Naive thymus-derived CD4-positive, alpha-beta T cell (primary cell): ENCODE measurements around the gene PML. TPM values are rescaled to one million over a fixed set of nuclear protein-coding genes. Genes with fewer than 3 reads are reported as not detected.

ENCODE experiments used
- ATAC-seq: fragments of 150-1000 bp; cut with Tn5 transposase; 2 replicates; pipeline ENCODE4 v1.10.0; 2021; ENCODE audit warnings: mild to moderate bottlenecking, moderate library complexity
- CTCF ChIA-PET: fragments of 350-600 bp; sonication (Branson Sonifier 250); formaldehyde crosslinking; loops from one replicate; lab custom pipeline; 2021; ENCODE audit warnings: antibody characterized with exemption; lab: Charles Lee
- POLR2A ChIA-PET: fragments of 350-600 bp; sonication (Branson Sonifier 250); formaldehyde crosslinking; loops from one replicate; lab custom pipeline; 2021; ENCODE audit warnings: antibody characterized with exemption, inconsistent platforms; lab: Charles Lee
- DNase-seq, 9 donors: peaks; one replicate each; pipeline versions ENCODE4 v3.0.0 to v3.0.0-alpha.2; 2020 to 2022; ENCODE audit warnings: mixed read lengths in 1 of 9
- H3K27ac ChIP-seq: one replicate; pipeline ENCODE4 v1.7.0; 2013; ENCODE audit warnings: mild to moderate bottlenecking, low read depth, low read length, moderate library complexity
- H3K27me3 ChIP-seq, 2 donors: one replicate each; pipeline ENCODE4 v1.7.0; 2013; ENCODE audit warnings: low read length in 2 of 2, mild to moderate bottlenecking in 2 of 2, moderate library complexity in 2 of 2; ENCODE audit not compliant: control insufficient read depth in 2 of 2, insufficient read depth in 2 of 2
- H3K36me3 ChIP-seq, 3 experiments: 1 replicate in 2 of 3; 2 replicates in 1 of 3; pipeline ENCODE4 v1.7.0; 2013; ENCODE audit warnings: low read length in 3 of 3, mild to moderate bottlenecking in 3 of 3, moderate library complexity in 1 of 3; ENCODE audit not compliant: insufficient read depth in 3 of 3, control insufficient read depth in 2 of 3
- H3K4me1 ChIP-seq, 2 donors: one replicate each; pipeline ENCODE4 v1.7.0; 2013; ENCODE audit warnings: low read length in 2 of 2, mild to moderate bottlenecking in 2 of 2, moderate library complexity in 1 of 2; ENCODE audit not compliant: control insufficient read depth in 2 of 2, insufficient read depth in 2 of 2
- H3K4me3 ChIP-seq: 2 replicates; pipeline ENCODE4 v1.7.0; 2013; ENCODE audit warnings: mild to moderate bottlenecking, low read length
- H3K9me3 ChIP-seq, 3 experiments: 1 replicate in 2 of 3; 2 replicates in 1 of 3; pipeline ENCODE4 v1.7.0; 2013; ENCODE audit warnings: low read length in 3 of 3; ENCODE audit not compliant: control insufficient read depth in 2 of 3
- H3K27ac Mint-ChIP-seq, 9 donors: one replicate each; pipeline ENCODE4 v1.8.0; 2020 to 2022; ENCODE audit warnings: mixed read lengths in 9 of 9, mild to moderate bottlenecking in 8 of 9, moderate library complexity in 5 of 9, inconsistent platforms in 2 of 9
- H3K27me3 Mint-ChIP-seq, 5 donors: one replicate each; pipeline ENCODE4 v1.8.0; 2021 to 2022; ENCODE audit warnings: mixed read lengths in 5 of 5, mild to moderate bottlenecking in 1 of 5
- H3K36me3 Mint-ChIP-seq, 5 donors: one replicate each; pipeline ENCODE4 v1.8.0; 2020 to 2022; ENCODE audit warnings: mixed read lengths in 5 of 5, mild to moderate bottlenecking in 3 of 5, inconsistent platforms in 1 of 5
- H3K4me1 Mint-ChIP-seq, 7 donors: one replicate each; pipeline ENCODE4 v1.8.0; 2020 to 2022; ENCODE audit warnings: mixed read lengths in 7 of 7, mild to moderate bottlenecking in 3 of 7, inconsistent platforms in 1 of 7
- H3K4me3 Mint-ChIP-seq, 10 donors: one replicate each; pipeline ENCODE4 v1.8.0; 2020 to 2022; ENCODE audit warnings: mild to moderate bottlenecking in 10 of 10, mixed read lengths in 10 of 10, moderate library complexity in 6 of 10, inconsistent platforms in 2 of 10
- H3K9me3 Mint-ChIP-seq, 11 donors: one replicate each; pipeline ENCODE4 v1.8.0; 2020 to 2022; ENCODE audit warnings: mixed read lengths in 11 of 11, mild to moderate bottlenecking in 4 of 11, inconsistent platforms in 1 of 11, moderate library complexity in 1 of 11
- intact Hi-C, 2 donors: fragments of 100-400 bp; cut with micrococcal nuclease; formaldehyde crosslinking; loops; one replicate each; pipeline ENCODE4 v1.15.1; 2023
- polyA plus RNA-seq, 2 donors: library from polyadenylated mRNA; unstranded; fragments of 300-500 nt; fragmentation: Illumina TruSeq; gene quantifications; one replicate each; pipeline ENCODE4 v1.2.3, GENCODE V29; 2021
- total RNA-seq, 6 experiments: library from RNA in 5 of 6; stranded (reverse) in 5 of 6; gene quantifications; 1 replicate in 5 of 6; 2 replicates in 1 of 6; pipeline ENCODE4 v1.2.3 and lab custom pipeline; 2021 to 2026

PML gene, protein sequence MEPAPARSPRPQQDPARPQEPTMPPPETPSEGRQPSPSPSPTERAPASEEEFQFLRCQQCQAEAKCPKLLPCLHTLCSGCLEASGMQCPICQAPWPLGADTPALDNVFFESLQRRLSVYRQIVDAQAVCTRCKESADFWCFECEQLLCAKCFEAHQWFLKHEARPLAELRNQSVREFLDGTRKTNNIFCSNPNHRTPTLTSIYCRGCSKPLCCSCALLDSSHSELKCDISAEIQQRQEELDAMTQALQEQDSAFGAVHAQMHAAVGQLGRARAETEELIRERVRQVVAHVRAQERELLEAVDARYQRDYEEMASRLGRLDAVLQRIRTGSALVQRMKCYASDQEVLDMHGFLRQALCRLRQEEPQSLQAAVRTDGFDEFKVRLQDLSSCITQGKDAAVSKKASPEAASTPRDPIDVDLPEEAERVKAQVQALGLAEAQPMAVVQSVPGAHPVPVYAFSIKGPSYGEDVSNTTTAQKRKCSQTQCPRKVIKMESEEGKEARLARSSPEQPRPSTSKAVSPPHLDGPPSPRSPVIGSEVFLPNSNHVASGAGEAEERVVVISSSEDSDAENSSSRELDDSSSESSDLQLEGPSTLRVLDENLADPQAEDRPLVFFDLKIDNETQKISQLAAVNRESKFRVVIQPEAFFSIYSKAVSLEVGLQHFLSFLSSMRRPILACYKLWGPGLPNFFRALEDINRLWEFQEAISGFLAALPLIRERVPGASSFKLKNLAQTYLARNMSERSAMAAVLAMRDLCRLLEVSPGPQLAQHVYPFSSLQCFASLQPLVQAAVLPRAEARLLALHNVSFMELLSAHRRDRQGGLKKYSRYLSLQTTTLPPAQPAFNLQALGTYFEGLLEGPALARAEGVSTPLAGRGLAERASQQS
- total RNA-seq (100 to 1,000 TPM in 1 of 5 experiments, 10 to 100 TPM in 4; 42.1 to 113 (median 64.8) TPM), polyA plus RNA-seq (10 to 100 TPM; 18.1 to 34.3 TPM), total RNA-seq (lab: John Stamatoyannopoulos, UW) (37.0 reads per million, percentile 64 among the genes with 10 or more reads in this experiment)

DNA sequence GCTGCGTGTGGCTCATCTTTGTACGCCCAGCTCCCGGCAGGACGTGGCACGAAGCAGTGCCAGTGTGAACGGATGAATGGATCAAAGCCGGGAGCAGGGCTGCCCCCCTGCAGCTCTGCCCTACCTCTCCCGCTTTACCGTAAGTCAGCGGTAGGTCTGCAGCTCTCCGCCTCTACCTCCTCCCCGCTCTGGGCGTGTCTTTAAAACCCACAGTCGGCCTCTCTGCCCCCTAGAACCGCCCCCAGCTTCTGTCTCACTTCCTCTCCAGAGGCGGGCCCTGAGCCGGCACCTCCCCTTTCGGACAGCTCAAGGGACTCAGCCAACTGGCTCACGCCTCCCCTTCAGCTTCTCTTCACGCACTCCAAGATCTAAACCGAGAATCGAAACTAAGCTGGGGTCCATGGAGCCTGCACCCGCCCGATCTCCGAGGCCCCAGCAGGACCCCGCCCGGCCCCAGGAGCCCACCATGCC, at the start of gene PML:
TSS of gene PML (plus strand) at position 304 of the 471 bp plus-strand sequence. CDS start at position 401, 97 bp downstream.
- H3K9me3 ChIP-seq, result no peaks in the 10 kb centered on the region
- Mint-ChIP-seq H3K9me3 (no peaks in the 10 kb centered on the region), H3K4me1 (peaks cover 41 to 80% (median 73%) of the 10 kb centered on the region in 7 donors), H3K4me3 (peak within 1 kb of the TSS; percentile 93 to 100 (median 98)), H3K27ac (peak within 1 kb of the TSS; percentile 90 to 99 (median 99)), H3K36me3 (peaks cover 0 to 25% (median 8%) of the 10 kb centered on the region in 5 donors), H3K27me3 (no peaks in the 10 kb centered on the region)
- peaks cover 0 to 22% (median 4%) of the 10 kb centered on the region in 3 experiments for H3K36me3 ChIP-seq
- ATAC-seq (peak; percentile 86), DNase-seq (peak; percentile 65 to 92 (median 82))
- CTCF ChIA-PET, result interaction anchor here (0.7 to 2.1 kb wide), 13 partner anchors 9 to 65 kb away, joined by 3 to 13 read pairs (median 4); no protein-coding TSS in a partner anchor
- H3K27me3 ChIP-seq, result no peaks in the 10 kb centered on the region
- intact Hi-C loops, result loop anchor here (1.0 to 10.0 kb wide), 11 partner anchors 22 to 1458 kb away; partner anchors contain the start of genes NPTN (in 2 of the 2), ADPGK (in 1 of the 2), ARID3B (in 1 of the 2) and C15orf39 (in 1 of the 2)
- POLR2A ChIA-PET, result interaction anchor here (0.6 to 4.4 kb wide), 11 partner anchors 11 to 44 kb away, joined by 3 to 62 read pairs (median 5); no protein-coding TSS in a partner anchor
- peak within 1 kb of the TSS; percentile 68 for H3K4me3 ChIP-seq
- peaks cover 41 to 44% of the 10 kb centered on the region in 2 donors for H3K4me1 ChIP-seq
- H3K27ac ChIP-seq, result peak within 1 kb of the TSS; percentile 90

DNA sequence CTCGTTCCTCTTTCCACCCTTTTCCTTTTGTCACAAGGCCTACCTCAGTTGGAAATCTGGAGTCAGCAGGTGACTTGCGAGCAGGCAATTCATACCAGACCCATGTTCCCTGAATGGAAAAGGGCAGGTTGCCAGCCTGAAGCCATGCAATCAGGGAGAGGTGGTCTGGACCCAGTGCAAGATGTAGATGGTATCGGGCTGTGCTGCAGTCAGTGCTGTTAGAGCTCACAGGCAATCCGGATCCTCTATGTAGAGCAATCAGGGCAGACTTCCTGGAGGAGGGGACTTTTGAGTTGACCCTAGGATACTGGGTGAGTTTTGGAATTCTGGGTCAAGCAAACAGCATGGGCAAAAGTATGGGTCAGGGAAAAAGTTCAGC, 49.4 kb upstream of the PML start:
- peaks cover 0 to 12% (median 0%) of the 10 kb centered on the region in 5 donors for H3K27me3 Mint-ChIP-seq
- POLR2A ChIA-PET, result no interaction called here
- DNase-seq (no peak), ATAC-seq (no peak)
- H3K4me1 Mint-ChIP-seq, result peaks cover 10 to 18% (median 15%) of the 10 kb centered on the region in 7 donors
- no peaks in the 10 kb centered on the region for H3K27me3 ChIP-seq
- H3K36me3 ChIP-seq, result no peaks in the 10 kb centered on the region
- H3K9me3 Mint-ChIP-seq, result no peaks in the 10 kb centered on the region
- no peaks in the 10 kb centered on the region for H3K9me3 ChIP-seq
- no peaks in the 10 kb centered on the region for H3K36me3 Mint-ChIP-seq
- no peak overlapping the region for H3K4me3 Mint-ChIP-seq
- no peak overlapping the region for H3K4me3 ChIP-seq
- H3K27ac ChIP-seq, result no peak overlapping the region
- intact Hi-C loops, result no loop called here
- CTCF ChIA-PET, result interaction anchor here (0.7 kb wide), 1 partner anchor 37 kb away, joined by 3 read pairs; no protein-coding TSS in a partner anchor
- peaks cover 14 to 15% of the 10 kb centered on the region in 2 donors for H3K4me1 ChIP-seq
- peak overlapping the region in 1 of 9 donors; percentile 41 for H3K27ac Mint-ChIP-seq

GRCh38 chr15:73946046-73946721, 48.3 kb upstream of the PML start:
- no peak overlapping the region for H3K4me3 ChIP-seq
- ATAC-seq, result no peak
- H3K9me3 Mint-ChIP-seq, result no peaks in the 10 kb centered on the region
- no peaks in the 10 kb centered on the region for H3K9me3 ChIP-seq
- H3K4me1 ChIP-seq, result peaks cover 14 to 18% of the 10 kb centered on the region in 2 donors
- no peaks in the 10 kb centered on the region for H3K27me3 ChIP-seq
- H3K36me3 ChIP-seq, result no peaks in the 10 kb centered on the region
- H3K4me1 Mint-ChIP-seq, result peaks cover 13 to 20% (median 16%) of the 10 kb centered on the region in 7 donors
- H3K36me3 Mint-ChIP-seq, result no peaks in the 10 kb centered on the region
- ChIA-PET POLR2A (no interaction called here), CTCF (no interaction called here)
- no peak for DNase-seq
- peak overlapping the region in 2 of 9 donors; percentile 23 to 65 for H3K27ac Mint-ChIP-seq
- intact Hi-C loops, result no loop called here
- no peak overlapping the region for H3K27ac ChIP-seq
- no peak overlapping the region for H3K4me3 Mint-ChIP-seq
- peaks cover 0 to 12% (median 0%) of the 10 kb centered on the region in 5 donors for H3K27me3 Mint-ChIP-seq

DNA sequence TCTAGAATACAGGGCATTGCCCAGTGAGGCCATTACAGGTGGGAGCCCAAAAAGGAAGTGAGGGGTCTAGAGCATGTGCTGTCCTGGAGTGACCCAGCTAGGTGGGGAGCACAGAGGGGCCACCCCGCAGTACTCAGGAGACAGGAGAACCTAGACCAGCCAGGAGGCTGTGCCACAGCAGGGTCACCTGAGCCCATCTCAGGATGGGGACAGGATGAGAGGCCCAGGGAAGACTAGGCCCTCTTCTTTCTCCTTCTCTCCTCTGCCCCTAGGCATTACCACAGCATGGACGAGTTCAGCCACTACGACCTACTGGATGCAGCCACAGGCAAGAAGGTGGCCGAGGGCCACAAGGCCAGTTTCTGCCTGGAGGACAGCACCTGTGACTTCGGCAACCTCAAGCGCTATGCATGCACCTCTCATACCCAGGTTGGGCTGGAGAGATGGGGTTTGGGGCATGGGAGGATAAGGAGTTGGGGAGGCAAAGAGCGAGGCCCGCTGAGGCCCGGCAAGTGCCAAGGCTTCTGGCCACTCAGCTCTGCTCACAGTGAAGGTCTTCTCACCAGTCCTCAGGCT, 47.6 kb upstream of the PML start:
- H3K27me3 ChIP-seq, result no peaks in the 10 kb centered on the region
- ATAC-seq (no peak), DNase-seq (no peak)
- H3K4me1 Mint-ChIP-seq, result peaks cover 11 to 16% (median 13%) of the 10 kb centered on the region in 7 donors
- H3K9me3 Mint-ChIP-seq, result no peaks in the 10 kb centered on the region
- H3K27me3 Mint-ChIP-seq, result peaks cover 0 to 12% (median 0%) of the 10 kb centered on the region in 5 donors
- peaks cover 8 to 15% of the 10 kb centered on the region in 2 donors for H3K4me1 ChIP-seq
- H3K4me3 ChIP-seq, result no peak overlapping the region
- H3K27ac Mint-ChIP-seq, result peak overlapping the region in 2 of 9 donors; percentile 8 to 23
- no peaks in the 10 kb centered on the region for H3K36me3 ChIP-seq
- ChIA-PET POLR2A (no interaction called here), CTCF (interaction anchor here (0.6 kb wide), 1 partner anchor 19 kb away, joined by 3 read pairs; no protein-coding TSS in a partner anchor)
- intact Hi-C loops, result no loop called here
- H3K4me3 Mint-ChIP-seq, result no peak overlapping the region
- H3K36me3 Mint-ChIP-seq, result no peaks in the 10 kb centered on the region
- no peaks in the 10 kb centered on the region for H3K9me3 ChIP-seq
- no peak overlapping the region for H3K27ac ChIP-seq

DNA sequence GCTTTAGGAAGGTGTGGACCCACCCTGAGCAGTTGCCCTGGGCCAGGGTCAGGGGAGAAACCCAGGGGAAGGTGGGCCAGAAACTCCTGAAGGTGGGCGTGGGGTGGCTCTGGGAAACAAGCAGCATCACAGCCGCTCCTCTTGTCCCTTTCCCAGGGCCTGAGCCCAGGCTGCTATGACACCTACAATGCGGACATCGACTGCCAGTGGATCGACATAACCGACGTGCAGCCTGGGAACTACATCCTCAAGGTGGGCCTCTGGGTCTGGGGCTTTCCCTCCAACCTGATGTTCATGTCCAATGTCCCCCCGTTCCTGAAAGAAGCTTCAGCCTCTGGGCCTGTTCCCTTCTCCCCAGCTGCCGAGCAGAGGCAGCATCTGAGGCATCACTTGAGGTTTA, 46.9 kb upstream of the PML start:
- H3K36me3 ChIP-seq, result no peaks in the 10 kb centered on the region
- no peaks in the 10 kb centered on the region for H3K27me3 ChIP-seq
- Mint-ChIP-seq H3K36me3 (no peaks in the 10 kb centered on the region), H3K27ac (no peak overlapping the region), H3K4me3 (no peak overlapping the region), H3K9me3 (no peaks in the 10 kb centered on the region), H3K27me3 (peaks cover 0 to 9% (median 0%) of the 10 kb centered on the region in 5 donors), H3K4me1 (peaks cover 4 to 12% (median 8%) of the 10 kb centered on the region in 7 donors)
- H3K9me3 ChIP-seq, result no peaks in the 10 kb centered on the region
- H3K4me3 ChIP-seq, result no peak overlapping the region
- intact Hi-C loops, result no loop called here
- ChIA-PET CTCF (interaction anchor here (1.1 to 1.4 kb wide), 2 partner anchors 12 to 13 kb away, joined by 4 to 7 read pairs; no protein-coding TSS in a partner anchor), POLR2A (interaction anchor here (0.6 kb wide), 2 partner anchors 13 to 18 kb away, joined by 3 to 4 read pairs; no protein-coding TSS in a partner anchor)
- DNase-seq, result no peak
- peaks cover under 1 to 7% of the 10 kb centered on the region in 2 donors for H3K4me1 ChIP-seq
- no peak for ATAC-seq
- no peak overlapping the region for H3K27ac ChIP-seq
